Neural progenitor cell (in vitro differentiated cells): ENCODE data around the gene KLHL18. TPM values are rescaled to one million over a fixed set of nuclear protein-coding genes. Genes with fewer than 3 reads are reported as not detected.

Experiments used
- DNase-seq: peaks from one replicate; pipeline ENCODE4 v3.0.0-alpha.2; 2016; ENCODE audit warnings: low spot score
- H2AFZ ChIP-seq: fragments of 200-600 bp; sonication (generic); replicated peaks from 2 replicates; pipeline ENCODE4 v1.6.1; 2016; ENCODE audit warnings: antibody characterized with exemption
- H3F3A ChIP-seq: fragments of 200-600 bp; sonication (generic); 2 replicates; pipeline ENCODE4 v1.6.1; 2016; ENCODE audit warnings: antibody characterized with exemption, low read depth
- H3K27ac ChIP-seq: fragments of 200-600 bp; sonication (generic); 2 replicates; pipeline ENCODE4 v1.5.1; 2016; ENCODE audit warnings: mild to moderate bottlenecking
- H3K27me3 ChIP-seq: fragments of 200-600 bp; sonication (generic); 2 replicates; pipeline ENCODE4 v1.6.1; 2016; ENCODE audit warnings: mild to moderate bottlenecking, moderate library complexity
- H3K36me3 ChIP-seq: fragments of 200-600 bp; sonication (generic); 2 replicates; pipeline ENCODE4 v1.5.1; 2016
- H3K4me1 ChIP-seq: fragments of 200-600 bp; sonication (generic); 2 replicates; pipeline ENCODE4 v1.6.1; 2016; ENCODE audit warnings: mixed run types
- H3K4me2 ChIP-seq: fragments of 200-600 bp; sonication (generic); 2 replicates; pipeline ENCODE4 v1.6.1; 2016
- H3K4me3 ChIP-seq: fragments of 200-600 bp; sonication (generic); 2 replicates; pipeline ENCODE4 v1.5.1; 2016
- H3K79me2 ChIP-seq: fragments of 200-600 bp; sonication (generic); 2 replicates; pipeline ENCODE4 v1.6.1; 2016; ENCODE audit warnings: low read depth
- H3K9ac ChIP-seq: fragments of 200-600 bp; sonication (generic); 2 replicates; pipeline ENCODE4 v1.6.1; 2016
- H3K9me3 ChIP-seq: fragments of 200-600 bp; sonication (generic); 2 replicates; pipeline ENCODE4 v1.5.1; 2016; ENCODE audit warnings: low read depth
- H4K20me1 ChIP-seq: fragments of 200-600 bp; sonication (generic); 2 replicates; pipeline ENCODE4 v1.6.1; 2016; ENCODE audit warnings: low read depth
- H3K27ac Mint-ChIP-seq: 3 replicates; pipeline ENCODE4 v1.8.0; 2021; ENCODE audit warnings: mixed read lengths
- H3K27me3 Mint-ChIP-seq: 2 replicates; pipeline ENCODE4 v1.8.0; 2022; ENCODE audit warnings: low read depth, mild to moderate bottlenecking, inconsistent platforms, moderate library complexity, mixed read lengths; ENCODE audit not compliant: insufficient read depth
- H3K36me3 Mint-ChIP-seq: 3 replicates; pipeline ENCODE4 v1.8.0; 2021; ENCODE audit warnings: mixed read lengths
- H3K4me1 Mint-ChIP-seq: 3 replicates; pipeline ENCODE4 v1.8.0; 2021; ENCODE audit warnings: mixed read lengths
- H3K4me3 Mint-ChIP-seq: 3 replicates; pipeline ENCODE4 v1.8.0; 2021; ENCODE audit warnings: mild to moderate bottlenecking, moderate library complexity, mixed read lengths
- H3K9me3 Mint-ChIP-seq: 3 replicates; pipeline ENCODE4 v1.8.0; 2020; ENCODE audit warnings: mixed read lengths
- EZH2 ChIP-seq: fragments of 200-600 bp; sonication (generic); IDR thresholded peaks from 2 replicates; pipeline ENCODE4 v1.6.1; 2017; ENCODE audit warnings: antibody characterized with exemption, mild to moderate bottlenecking, moderate library complexity
- EZH2phosphoT487 ChIP-seq: fragments of 200-600 bp; sonication (generic); IDR thresholded peaks from 2 replicates; pipeline ENCODE4 v1.6.1; 2017; ENCODE audit warnings: antibody characterized with exemption
- total RNA-seq: library from RNA; depleted of rRNA; stranded (reverse); fragments of >200 nt; gene quantifications from 2 replicates; pipeline ENCODE4 v1.2.3, GENCODE V29; 2015; ENCODE audit warnings: low replicate concordance
- TF ChIP-seq, protein P1 (sequence below): fragments of 200-600 bp; sonication (generic); IDR thresholded peaks from 2 replicates; pipeline ENCODE4 v1.5.1; 2017; ENCODE audit warnings: antibody characterized with exemption, mild to moderate bottlenecking

KLHL18 gene
- total RNA-seq, 1 donor from 2014 or later, result 7.3 TPM

DNA sequence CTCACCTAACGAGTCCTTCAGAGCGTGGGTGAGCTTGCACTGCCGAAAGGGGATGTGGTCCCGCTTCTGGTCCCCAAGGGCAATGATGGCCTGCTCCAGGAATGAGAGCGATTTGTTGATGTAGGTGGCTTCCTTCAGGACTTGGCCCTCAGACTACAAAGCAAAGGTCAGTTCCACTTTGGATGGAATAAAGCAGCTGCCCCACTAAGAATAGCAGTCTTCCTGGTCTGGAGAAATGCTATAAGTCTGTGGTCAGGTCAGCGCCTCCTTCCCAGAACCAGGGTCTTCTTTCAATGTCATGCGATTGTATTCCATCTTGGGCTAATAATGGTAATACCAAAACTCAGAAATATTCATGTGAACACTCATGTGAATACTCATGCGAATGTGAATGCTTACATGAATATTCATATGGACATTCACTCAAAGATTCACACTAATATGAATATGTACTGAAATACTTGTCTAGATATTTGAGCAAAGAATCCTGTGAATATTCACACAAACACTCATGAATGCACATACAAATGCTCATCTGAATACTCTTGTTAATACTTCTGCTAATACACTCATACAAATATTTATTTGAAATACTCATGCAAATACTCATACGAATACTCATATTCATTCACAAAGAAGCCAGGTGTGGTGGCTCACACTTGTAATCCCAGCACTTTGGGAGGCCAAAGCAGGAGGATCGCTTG, 16.9 kb upstream of the KLHL18 start:
- TF ChIP-seq, protein P1, sequence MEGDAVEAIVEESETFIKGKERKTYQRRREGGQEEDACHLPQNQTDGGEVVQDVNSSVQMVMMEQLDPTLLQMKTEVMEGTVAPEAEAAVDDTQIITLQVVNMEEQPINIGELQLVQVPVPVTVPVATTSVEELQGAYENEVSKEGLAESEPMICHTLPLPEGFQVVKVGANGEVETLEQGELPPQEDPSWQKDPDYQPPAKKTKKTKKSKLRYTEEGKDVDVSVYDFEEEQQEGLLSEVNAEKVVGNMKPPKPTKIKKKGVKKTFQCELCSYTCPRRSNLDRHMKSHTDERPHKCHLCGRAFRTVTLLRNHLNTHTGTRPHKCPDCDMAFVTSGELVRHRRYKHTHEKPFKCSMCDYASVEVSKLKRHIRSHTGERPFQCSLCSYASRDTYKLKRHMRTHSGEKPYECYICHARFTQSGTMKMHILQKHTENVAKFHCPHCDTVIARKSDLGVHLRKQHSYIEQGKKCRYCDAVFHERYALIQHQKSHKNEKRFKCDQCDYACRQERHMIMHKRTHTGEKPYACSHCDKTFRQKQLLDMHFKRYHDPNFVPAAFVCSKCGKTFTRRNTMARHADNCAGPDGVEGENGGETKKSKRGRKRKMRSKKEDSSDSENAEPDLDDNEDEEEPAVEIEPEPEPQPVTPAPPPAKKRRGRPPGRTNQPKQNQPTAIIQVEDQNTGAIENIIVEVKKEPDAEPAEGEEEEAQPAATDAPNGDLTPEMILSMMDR, result no peak
- no peak for TF ChIP-seq EZH2
- no peak for TF ChIP-seq EZH2phosphoT487
- H3K79me2 ChIP-seq, result no peaks in the 10 kb centered on the region
- Mint-ChIP-seq H3K36me3 (no peaks in the 10 kb centered on the region), H3K27me3 (peaks cover 4% of the 10 kb centered on the region), H3K4me3 (no peak overlapping the region), H3K9me3 (no peaks in the 10 kb centered on the region), H3K4me1 (peaks cover 12% of the 10 kb centered on the region), H3K27ac (no peak overlapping the region)
- no peak overlapping the region for H3K27ac ChIP-seq
- H3K9ac ChIP-seq, result no peak overlapping the region
- DNase-seq, result no peak
- no peaks in the 10 kb centered on the region for H3K9me3 ChIP-seq
- H3K27me3 ChIP-seq, result no peaks in the 10 kb centered on the region
- no peak overlapping the region for H2AFZ ChIP-seq
- no peak overlapping the region for H3K4me3 ChIP-seq
- H3K36me3 ChIP-seq, result no peaks in the 10 kb centered on the region
- H3F3A ChIP-seq, result no peaks in the 10 kb centered on the region
- H3K4me2 ChIP-seq, result no peak overlapping the region
- H3K4me1 ChIP-seq, result no peaks in the 10 kb centered on the region
- no peaks in the 10 kb centered on the region for H4K20me1 ChIP-seq

DNA sequence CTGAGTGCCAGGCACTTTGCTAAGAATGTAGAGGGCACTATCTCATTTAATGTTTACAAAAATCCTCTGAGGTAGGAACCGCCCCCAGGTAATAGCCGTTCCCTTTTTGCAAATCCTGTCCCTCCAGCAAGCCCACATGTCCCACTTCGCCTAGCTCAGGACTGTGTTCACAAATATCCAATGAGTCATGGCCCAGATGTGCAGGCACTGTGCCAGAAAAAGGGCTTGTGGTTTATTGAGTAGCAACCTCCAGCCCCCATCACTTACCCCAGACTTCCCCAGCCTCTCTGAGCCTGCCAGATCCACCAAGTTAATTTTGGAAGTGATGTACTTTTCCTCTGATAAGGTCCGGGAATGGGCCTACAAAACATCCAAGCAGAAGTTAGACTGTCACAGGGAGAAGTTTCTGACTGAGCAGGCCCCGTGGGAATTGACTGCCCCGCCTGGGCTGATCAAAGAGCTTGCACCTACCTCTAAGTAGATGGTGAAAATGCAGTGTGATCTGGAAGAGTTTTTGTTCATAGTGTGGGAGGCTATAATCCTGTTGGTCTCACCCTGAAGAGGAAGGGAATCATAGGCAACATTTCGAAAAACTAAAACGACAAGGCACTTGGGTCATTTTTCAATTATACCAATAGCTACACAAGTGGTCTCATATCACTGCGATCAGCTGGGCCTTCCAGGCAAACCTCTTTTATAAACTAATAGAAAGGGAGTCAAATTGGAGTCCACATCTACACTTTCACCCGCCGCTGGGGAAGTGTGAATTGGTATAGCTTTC, 15.8 kb upstream of the KLHL18 start:
- no peaks in the 10 kb centered on the region for H3K36me3 ChIP-seq
- no peaks in the 10 kb centered on the region for H3K79me2 ChIP-seq
- no peak overlapping the region for H2AFZ ChIP-seq
- Mint-ChIP-seq H3K36me3 (no peaks in the 10 kb centered on the region), H3K27ac (peak overlapping the region; percentile 87), H3K9me3 (no peaks in the 10 kb centered on the region), H3K27me3 (peaks cover 4% of the 10 kb centered on the region), H3K4me3 (no peak overlapping the region), H3K4me1 (peaks cover 12% of the 10 kb centered on the region)
- TF ChIP-seq EZH2phosphoT487 (no peak), EZH2 (no peak)
- TF ChIP-seq, protein P1, result no peak
- H3K4me2 ChIP-seq, result no peak overlapping the region
- no peak for DNase-seq
- H3K27ac ChIP-seq, result no peak overlapping the region
- H3K4me1 ChIP-seq, result no peaks in the 10 kb centered on the region
- no peaks in the 10 kb centered on the region for H3K27me3 ChIP-seq
- H3K4me3 ChIP-seq, result no peak overlapping the region
- H3K9ac ChIP-seq, result no peak overlapping the region
- no peaks in the 10 kb centered on the region for H3F3A ChIP-seq
- H4K20me1 ChIP-seq, result no peaks in the 10 kb centered on the region
- no peaks in the 10 kb centered on the region for H3K9me3 ChIP-seq

- H3K4me1 Mint-ChIP-seq, result peaks cover 12% of the 10 kb centered on the region
Measured at GRCh38 chr3:47267490-47267824, 15.3 kb upstream of the KLHL18 start.

More at GRCh38 chr3:47267490-47267824, 15.3 kb upstream of the KLHL18 start:
- Mint-ChIP-seq H3K36me3 (no peaks in the 10 kb centered on the region), H3K27ac (no peak overlapping the region), H3K27me3 (peaks cover 4% of the 10 kb centered on the region), H3K4me3 (no peak overlapping the region), H3K9me3 (no peaks in the 10 kb centered on the region)
- no peak overlapping the region for H3K4me2 ChIP-seq
- H3F3A ChIP-seq, result no peaks in the 10 kb centered on the region
- no peaks in the 10 kb centered on the region for H3K9me3 ChIP-seq
- no peaks in the 10 kb centered on the region for H3K79me2 ChIP-seq
- no peak overlapping the region for H3K4me3 ChIP-seq
- no peaks in the 10 kb centered on the region for H3K36me3 ChIP-seq
- H3K27ac ChIP-seq, result no peak overlapping the region
- H3K27me3 ChIP-seq, result no peaks in the 10 kb centered on the region
- TF ChIP-seq EZH2phosphoT487, result no peak
- TF ChIP-seq EZH2, result no peak
- TF ChIP-seq, protein P1, result no peak
- H2AFZ ChIP-seq, result no peak overlapping the region
- no peak for DNase-seq
- no peak overlapping the region for H3K9ac ChIP-seq
- H4K20me1 ChIP-seq, result no peaks in the 10 kb centered on the region
- H3K4me1 ChIP-seq, result no peaks in the 10 kb centered on the region
